RWPE1 (cell line): Measurements from ENCODE around the gene DNLZ.

Source experiments
- CTCF ChIA-PET: fragments of 350-600 bp; sonication (Branson Sonifier 250); formaldehyde crosslinking; extraction: SDS; loops from one replicate; lab custom pipeline; 2021; lab: Yijun Ruan, JAX
- POLR2A ChIA-PET: fragments of 400-600 bp; formaldehyde crosslinking; extraction: SDS; loops from one replicate; lab custom pipeline; 2020; ENCODE audit warnings: antibody characterized with exemption; ENCODE audit not compliant: low non-redundant PET; lab: Yijun Ruan, JAX
- DNase-seq: peaks from one replicate; pipeline ENCODE4 v3.0.0; 2012; ENCODE audit warnings: low spot score
- H3K27ac ChIP-seq: fragments of 450-650 bp; 2 replicates; pipeline ENCODE4 v1.5.1; 2017
- TF ChIP-seq, protein P1 (sequence below): fragments of 450-650 bp; conservative IDR thresholded peaks from 2 replicates; pipeline ENCODE4 v1.5.1; 2017; ENCODE audit warnings: low read depth, mild to moderate bottlenecking

Gene DNLZ

DNA sequence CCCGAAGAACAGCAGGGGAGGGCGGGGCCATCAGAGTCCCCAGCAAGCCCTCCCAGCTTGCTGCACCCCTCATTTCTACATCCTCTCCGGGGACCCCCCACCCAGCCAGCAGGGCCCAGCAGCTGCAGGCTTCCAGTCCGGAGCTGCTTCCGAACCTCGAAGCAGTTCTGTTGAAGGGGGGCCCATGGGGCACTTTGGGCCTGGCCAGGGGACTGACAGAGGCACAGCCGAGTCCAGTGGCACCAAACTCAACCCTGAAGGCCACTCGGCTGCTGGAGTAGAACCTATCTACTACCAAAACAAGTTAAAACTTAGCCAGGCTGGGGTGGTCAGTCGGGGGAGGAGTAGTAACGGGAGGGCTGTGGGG lies 51.6 kb downstream of the DNLZ start:
- POLR2A ChIA-PET, result no interaction called here
- H3K27ac ChIP-seq, result no peak overlapping the region
- DNase-seq, result no peak
- TF ChIP-seq, protein P1, sequence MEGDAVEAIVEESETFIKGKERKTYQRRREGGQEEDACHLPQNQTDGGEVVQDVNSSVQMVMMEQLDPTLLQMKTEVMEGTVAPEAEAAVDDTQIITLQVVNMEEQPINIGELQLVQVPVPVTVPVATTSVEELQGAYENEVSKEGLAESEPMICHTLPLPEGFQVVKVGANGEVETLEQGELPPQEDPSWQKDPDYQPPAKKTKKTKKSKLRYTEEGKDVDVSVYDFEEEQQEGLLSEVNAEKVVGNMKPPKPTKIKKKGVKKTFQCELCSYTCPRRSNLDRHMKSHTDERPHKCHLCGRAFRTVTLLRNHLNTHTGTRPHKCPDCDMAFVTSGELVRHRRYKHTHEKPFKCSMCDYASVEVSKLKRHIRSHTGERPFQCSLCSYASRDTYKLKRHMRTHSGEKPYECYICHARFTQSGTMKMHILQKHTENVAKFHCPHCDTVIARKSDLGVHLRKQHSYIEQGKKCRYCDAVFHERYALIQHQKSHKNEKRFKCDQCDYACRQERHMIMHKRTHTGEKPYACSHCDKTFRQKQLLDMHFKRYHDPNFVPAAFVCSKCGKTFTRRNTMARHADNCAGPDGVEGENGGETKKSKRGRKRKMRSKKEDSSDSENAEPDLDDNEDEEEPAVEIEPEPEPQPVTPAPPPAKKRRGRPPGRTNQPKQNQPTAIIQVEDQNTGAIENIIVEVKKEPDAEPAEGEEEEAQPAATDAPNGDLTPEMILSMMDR, result no peak
- CTCF ChIA-PET, result interaction anchor here (0.6 to 1.8 kb wide), 12 partner anchors 12 to 875 kb away, joined by 3 to 12 read pairs (median 4); partner anchors contain the start of gene DNLZ

DNA sequence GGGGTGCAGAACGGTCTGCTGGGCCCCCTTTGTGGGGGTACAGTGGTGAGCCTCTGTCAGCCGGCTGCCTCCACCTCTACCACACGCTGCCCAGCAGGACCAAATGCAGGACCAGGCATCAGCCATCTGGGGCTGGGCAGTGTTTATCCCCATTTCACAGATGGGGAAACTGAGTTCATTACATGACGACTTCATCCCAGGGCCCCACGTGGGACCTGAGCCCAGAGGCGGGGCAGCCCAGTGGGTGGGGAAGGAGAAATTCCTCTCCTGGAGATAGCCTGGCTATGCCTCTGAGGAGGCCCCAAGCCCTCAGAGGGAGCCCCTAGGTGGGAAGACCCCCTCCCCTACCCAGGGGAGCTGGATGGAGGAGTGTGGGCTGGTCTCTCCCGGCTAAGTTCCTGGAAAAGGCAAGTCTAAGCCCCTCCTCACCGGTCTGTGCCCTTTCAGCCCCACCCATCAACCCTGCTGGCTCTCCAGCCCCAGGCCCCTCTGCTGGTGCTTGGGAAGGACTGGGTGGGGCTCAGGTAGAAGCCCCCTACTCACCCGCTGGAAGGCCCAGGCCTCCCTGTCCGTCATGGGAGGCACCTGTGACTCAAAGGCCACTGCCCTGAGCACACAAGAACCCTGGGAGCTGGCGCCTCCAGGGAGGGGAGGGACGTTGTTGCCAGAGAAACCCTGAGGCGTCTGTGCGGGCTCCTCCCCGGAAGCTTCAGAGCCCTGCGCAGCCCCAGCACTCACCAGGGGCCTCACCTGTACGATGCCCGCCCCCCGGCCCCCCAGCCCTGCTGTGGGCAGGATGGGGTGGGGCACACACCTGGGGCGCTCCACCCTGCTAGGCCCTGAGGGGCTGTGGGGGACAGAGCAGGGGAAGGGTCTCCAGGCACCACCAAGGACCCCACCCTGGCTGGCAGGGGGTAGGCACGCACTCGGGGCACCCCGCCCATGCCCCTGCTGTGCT lies 52.2 kb downstream of the DNLZ start:
- ChIA-PET POLR2A (no interaction called here), CTCF (interaction anchor here (0.6 to 1.8 kb wide), 11 partner anchors 13 to 875 kb away, joined by 3 to 12 read pairs (median 4); partner anchors contain the start of gene DNLZ)
- peak; percentile 53 for DNase-seq
- TF ChIP-seq, protein P1, result no peak
- H3K27ac ChIP-seq, result no peak overlapping the region

DNA sequence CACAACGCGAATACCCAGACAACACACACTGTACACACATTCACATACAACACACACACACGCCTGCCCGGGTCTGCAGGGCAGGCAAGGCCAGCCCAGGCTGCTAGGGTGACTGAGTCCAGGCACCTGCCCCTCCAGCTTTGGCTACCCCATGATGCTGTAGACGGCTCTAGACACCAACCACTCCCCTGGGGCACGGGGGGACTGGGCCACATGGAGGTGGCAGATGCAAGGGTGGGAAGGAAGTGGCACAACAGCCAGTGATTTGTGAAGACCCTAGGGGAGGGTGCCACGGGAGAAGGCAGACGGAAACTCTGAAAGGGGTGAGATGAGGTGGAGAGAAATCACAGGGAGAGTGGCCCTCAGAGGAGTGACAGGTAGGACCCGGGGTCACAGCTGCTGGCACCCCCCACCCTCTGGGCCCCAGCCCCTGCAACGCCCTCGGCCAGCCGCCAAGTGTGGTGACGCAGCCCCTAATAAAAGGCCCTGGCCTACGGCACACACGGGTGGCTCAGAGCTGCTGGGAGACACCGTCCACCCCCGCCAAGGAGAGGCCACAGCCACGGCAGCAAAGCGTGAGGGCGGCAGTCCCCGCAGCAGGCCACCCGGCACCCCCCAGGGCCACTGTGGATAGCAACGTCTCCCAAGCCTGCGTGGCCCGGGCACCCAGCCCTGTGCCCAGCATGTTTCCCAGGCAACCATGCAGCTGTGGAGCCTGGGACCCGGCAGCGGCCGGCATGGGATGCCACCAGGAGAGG lies 53.1 kb downstream of the DNLZ start:
- CTCF ChIA-PET, result interaction anchor here (1.4 kb wide), 1 partner anchor 29 kb away, joined by 5 read pairs; no protein-coding TSS in a partner anchor
- no peak for DNase-seq
- H3K27ac ChIP-seq, result no peak overlapping the region
- TF ChIP-seq, protein P1, result no peak
- POLR2A ChIA-PET, result no interaction called here

DNA sequence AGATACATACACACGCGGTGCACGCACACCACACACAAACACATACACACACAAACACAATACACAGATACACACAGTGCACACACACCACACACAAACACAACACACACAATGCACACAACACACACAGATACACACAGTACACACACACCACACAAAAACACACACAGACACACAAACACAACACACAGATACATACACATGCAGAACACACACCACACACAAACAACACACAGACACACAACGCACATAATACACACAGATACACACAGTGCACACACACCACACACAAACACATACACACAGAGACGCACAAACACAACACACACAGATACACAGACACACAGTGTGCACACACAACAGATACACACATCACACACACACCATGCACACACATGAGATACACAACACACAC lies 53.7 kb downstream of the DNLZ start:
- DNase-seq, result no peak
- ChIA-PET CTCF (interaction anchor here (1.4 kb wide), 1 partner anchor 30 kb away, joined by 5 read pairs; no protein-coding TSS in a partner anchor), POLR2A (no interaction called here)
- H3K27ac ChIP-seq, result no peak overlapping the region
- TF ChIP-seq, protein P1, result no peak
